Hematopoietic multipotent progenitor cell treated with erythropoietin and hydrocortisone succinate and interleukin-3 and kit ligand, for 17 days (in vitro differentiated cells): ENCODE measurements around the gene L3MBTL2.
A peak's percentile ranks its signal among the peaks of the same experiment; 100 is the strongest.

Experiments
- DNase-seq: peaks from one replicate; pipeline ENCODE4 v3.0.0-alpha.2; 2015; ENCODE audit warnings: low spot score

Gene L3MBTL2

DNA sequence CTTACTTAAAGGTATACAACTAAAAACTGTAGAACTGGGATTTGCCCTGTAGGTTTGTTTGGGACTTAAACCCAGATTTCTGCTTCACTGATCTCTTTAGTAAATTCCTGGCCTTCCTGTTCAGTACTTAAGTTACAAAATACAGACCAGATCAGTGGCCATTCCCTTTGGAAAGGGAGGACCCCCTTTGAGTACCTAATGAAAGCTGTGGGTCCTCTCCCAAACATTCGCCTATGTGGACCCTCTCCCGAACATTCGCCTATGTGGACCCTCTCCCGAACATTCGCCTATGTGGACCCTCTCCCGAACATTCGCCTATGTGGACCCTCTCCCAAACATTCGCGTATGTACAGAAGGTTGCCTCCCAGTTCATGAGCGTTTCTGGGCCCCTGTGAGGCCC lies 10.3 kb downstream of the L3MBTL2 start:
- no peak for DNase-seq

DNA sequence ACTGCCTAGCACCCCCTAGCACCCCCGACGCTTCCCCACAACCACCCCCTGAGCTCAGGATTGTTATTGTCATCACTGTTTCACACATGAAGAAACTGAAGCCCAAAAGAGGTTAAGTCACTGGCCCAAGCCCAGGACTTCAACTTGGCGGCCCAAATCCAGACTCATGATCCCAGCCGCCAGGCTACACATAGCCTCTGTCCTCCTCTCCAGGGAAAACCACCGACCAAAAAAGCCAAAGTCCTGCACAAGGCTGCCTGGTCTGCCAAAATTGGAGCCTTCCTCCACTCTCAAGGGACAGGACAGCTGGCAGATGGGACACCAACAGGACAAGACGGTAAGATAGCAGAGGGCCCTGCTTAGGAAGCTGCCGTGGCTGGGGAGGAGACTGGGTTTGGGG lies 10.8 kb downstream of the L3MBTL2 start:
- DNase-seq = no peak

DNA sequence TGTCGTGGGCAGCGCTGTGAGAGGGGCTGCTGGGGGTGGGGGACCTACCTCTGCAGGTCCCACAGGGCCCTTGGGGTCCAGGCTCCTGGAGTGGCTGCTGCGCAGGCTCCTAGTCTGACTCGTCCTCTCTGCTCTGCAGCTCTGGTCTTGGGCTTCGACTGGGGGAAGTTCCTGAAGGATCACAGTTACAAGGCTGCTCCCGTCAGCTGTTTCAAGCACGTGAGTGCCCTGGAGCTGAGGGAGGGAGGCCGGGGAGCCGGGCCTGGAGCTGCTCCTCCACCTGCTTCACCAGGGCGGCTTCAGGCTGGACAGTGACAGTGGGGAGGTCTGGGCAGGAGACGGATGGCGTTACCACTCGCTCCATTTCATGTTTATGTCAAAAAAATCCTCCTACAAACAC lies 11.9 kb downstream of the L3MBTL2 start:
- no peak for DNase-seq

DNA sequence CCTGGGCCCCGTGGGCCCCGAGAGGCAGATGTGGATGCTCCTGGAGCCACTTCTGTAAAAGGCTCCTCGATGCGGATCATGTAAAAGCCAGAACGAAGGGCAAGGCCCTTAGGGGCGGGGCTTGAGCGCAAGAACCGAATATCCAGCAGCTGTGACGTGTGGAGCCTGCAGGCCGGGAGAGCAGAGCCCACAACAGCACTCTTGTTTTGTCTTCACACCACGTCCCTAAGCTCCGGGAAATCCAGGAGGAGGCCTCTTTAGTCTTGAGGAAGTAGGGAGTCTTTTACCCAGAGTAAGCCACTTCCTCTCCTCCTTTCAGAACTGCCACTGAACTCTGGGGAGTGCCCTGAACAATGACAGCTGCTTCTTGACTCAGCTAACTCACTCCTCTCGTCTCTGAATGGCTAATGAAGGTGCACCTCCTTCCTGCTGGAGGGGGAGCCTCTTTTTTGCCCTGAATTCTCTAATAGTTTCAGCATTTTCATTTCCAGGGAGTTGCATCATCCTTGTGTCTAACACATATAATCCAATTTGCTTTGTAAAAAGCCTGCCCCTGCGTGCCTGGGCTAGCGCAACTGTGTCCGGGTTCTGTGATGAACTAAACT lies 12.5 kb downstream of the L3MBTL2 start:
- DNase-seq = no peak

DNA sequence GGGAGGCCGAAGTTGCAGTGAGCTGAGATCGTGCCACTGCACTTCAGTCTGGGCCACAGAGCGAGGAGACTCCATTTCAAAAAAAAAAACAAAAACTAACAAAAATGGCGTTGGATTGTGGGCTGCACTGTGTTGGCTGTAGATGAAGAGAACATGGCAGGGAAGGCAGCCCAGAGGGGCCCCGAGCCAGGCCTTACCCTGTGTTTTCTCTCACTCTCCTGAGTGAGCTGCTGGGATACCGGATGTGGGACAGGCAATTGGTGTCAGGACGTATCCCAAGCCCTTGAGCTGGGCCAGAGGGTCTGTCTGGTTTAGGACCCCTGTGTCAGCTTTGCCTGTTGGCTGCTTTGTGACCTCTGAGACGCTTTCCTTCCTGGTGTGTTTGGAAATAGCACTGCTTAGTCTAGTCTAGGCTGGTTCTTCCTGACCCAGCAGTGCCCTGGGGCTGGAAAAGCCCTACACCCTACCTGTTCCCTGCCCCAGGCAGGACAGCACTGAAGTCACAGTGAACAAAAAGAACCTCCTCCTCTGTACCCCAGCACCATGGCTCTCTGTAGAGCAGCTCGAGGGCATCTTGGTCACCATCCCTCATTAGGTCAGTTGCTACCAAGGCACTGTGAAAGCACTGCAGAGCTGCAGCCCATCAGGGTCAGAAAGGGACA lies 17.9 kb downstream of the L3MBTL2 start:
- DNase-seq = no peak

DNA sequence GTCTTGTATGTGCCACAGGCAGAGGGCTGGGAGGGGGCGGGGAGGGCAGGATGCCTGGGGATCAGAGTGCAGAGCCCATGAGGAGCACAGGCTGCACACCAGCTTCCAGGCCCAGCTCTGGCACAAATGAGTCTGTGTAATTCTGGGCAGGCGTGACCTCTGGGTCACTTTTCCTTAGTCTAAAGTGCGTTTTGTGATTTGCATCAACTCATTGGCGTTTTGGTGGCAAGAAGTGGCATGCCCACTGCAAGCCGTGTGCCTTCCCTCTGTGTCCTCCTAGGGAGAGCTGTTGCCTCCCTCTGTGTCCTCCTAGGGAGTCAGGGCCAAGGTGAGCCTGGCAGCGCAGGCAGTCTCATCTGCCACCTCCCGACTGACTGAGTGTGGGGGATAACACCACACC lies 18.4 kb downstream of the L3MBTL2 start:
- DNase-seq = no peak

DNA sequence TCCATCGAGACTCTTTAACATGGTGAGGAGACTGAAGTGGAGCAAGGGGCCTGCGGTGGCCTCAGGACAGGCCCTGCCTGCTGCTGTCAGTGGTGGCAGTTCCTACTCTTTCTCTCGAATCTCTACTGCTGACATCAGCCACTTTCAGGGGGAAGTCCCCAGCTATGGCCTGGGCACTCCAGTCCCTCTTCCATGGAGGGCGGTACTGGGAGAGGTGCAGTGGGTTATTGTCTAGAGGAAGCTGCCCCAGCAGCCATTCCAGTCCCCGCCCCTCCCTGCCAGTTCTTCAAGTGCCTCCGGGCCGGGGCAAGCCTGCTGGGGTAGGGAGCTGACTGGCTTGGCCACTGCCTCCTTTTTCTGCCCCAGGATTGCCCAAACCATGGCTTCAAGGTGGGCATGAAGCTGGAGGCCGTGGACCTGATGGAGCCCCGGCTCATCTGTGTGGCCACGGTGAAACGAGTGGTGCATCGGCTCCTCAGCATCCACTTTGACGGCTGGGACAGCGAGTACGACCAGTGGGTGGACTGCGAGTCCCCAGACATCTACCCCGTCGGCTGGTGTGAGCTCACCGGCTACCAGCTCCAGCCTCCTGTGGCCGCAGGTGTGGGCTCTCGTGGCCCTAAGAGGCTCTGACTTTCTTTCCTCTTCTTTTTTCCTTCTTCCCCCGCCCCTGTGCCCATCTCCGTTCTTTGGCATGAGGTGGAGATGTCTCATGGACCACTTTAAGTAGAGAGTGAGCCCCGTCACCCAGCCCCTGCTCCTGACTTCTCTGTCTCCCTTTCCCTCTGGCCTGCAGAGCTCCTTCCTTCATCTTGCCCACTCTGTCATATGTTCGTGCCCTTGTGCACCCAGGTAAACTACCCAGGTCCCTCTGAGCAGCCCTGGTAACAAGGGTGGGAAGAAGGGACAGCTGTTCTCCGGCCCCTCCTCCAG lies 21.9 kb downstream of the L3MBTL2 start:
- DNase-seq = no peak

DNA sequence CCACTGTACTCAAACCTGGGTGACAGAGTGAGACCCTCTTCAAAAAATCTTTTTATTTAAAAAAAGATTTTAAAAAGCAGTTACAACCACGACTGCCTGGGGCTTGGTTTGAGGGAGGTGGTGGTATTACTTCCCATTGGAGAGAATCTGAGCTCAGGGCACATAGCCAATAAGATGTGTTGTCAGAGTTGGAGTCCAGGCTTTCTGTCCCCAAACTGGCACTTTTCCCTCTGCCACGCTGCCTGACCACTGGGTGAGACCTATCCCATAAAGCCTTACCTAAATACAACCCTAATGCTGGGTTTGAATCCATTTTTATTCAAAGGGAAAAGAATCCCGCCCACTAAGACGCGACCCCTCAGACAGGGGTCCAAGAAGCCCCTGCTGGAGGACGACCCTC lies 24.1 kb downstream of the L3MBTL2 start:
- no peak for DNase-seq

DNA sequence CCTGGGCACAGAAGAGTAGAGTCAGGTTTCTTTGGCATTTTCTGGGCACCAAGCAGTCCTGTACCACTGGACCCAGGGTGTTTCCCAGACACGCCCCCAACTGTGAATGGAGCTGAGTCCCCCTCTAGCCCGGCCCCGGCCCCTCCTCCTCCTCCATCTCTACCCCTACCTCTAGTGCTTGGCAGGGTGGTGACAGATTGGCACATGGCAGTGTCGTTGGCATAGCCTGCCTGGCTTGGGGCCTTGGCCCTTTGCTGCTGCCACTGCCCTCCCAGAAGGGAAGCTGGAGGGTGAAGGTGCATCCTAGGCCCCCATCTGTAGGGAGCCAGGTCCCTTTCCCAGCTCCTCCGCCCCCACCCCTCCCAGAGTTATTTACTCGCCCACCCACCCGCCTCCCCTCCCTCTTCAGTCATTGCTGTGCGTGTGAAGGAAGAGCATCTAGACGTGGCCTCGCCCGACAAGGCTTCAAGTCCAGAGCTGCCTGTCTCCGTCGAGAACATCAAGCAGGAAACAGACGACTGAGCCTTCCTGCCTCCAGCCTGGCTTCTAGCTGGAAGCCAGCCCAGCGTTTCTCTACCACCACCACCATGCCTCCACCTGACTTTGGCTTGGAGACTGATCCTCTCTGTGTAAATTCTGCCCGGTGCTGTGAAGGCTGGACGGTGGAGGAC lies 24.8 kb downstream of the L3MBTL2 start:
- no peak for DNase-seq

DNA sequence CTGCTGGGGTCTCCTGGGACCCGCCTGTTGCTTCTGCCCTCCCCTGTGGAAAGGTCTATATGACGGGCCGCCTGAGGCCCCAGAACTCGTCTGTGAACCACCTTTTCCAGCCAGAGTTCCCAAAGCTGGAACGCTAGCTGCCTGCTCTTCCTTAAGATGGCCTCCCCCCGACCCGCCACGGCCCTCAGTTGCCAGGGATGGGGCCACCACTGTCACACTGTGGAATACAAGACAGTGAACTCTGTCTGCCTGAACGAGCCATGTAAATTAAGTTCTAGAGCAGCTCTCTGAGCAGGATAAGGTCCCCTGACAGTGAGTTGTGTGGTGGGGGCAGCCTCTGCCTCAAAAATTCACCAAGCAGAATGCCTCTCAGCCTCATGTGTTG lies 25.3 kb downstream of the L3MBTL2 start:
- DNase-seq = no peak

DNA sequence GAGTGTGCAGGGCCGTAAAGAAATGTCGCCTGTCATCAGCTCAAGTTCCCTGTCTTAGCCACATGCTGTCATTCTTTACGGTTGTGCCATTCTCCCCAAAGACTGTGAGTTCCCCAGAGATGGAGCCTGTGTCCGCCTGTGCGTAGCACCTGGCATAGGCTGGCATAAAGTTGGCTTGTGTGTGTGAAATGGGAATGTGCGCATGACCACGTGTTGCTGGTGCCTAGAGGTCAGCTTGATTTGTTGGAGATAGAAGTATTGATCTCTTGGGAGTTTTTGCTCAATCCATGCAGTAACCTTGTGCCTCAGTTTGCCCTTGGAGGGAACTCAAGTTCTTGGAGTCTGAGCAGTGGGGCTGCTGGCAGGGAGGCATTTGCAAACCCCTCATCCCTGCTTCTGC lies 26.3 kb downstream of the L3MBTL2 start:
- DNase-seq = no peak

DNA sequence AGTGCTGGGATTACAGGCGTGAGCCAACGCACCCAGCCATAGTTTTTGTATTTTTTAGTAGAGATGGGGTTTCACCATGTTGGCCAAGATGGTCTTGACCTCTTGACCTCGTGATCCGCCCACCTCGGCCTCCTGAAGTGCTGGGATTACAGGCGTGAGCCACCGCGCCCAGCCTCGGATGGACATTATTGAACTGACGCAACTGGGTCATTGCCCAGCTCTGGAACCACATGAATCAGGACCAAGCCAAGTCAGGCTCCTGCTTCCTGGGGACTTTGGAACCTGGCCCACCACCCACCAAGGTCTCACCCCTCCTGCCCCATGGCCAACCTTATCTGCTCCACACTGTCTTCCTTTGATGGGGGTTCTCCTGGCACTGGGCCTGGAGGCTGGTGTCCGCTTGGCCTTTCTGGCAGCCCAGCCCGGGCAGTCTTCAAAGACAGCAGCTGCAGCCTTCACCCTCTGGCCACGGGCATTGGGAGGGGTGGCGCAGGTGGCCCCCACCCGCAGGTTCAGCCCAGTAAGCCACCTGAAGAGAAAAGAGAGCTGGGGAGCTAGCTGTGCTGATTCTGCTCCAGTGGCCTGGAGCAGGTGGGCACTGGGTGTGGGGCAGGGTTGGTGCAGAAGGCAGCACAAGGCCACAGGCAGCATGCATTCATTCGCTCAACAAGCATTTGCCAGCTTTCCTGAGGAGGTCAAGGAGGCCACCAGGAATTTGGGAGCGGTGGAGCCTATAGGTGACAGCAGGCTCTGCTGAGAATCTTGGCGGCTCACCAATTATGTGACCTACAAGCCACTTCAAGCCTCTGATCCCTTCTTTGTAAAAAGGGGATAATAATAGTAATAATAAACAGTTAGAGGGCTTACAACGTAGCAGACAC lies 29.9 kb downstream of the L3MBTL2 start:
- no peak for DNase-seq

DNA sequence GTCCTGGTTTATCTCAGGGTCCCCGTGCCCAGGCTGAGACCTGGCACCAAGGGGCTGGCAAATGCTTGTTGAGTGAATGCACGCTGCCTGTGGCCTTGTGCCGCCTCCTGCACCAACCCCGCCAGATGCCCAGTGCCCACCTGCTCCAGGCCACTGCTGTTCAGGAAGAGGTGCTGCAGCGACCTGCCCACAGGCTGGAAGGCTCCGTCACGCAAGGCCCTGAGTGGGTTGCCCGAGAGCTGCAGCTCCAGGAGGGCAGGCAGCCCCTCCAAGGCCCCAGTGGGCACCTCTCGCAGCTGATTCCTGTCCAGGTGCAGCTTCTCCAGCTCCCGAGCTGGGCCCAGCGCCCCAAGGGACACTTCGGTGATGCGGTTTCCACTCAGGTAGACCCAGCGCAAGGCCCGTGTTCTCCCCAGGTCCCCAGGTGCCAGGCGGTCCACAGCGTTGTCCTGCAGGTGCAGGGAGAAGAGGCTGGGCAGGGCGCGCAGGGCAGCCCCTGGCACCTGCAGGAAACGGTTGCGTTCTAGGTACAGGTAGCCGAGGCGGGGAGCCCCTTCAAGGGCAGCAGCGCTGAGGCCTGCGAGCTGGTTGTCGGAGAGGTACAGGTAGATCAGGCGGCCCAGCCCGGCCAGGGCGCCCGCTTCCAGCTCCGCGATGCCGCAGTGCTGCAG lies 32.1 kb downstream of the L3MBTL2 start:
- no peak for DNase-seq

DNA sequence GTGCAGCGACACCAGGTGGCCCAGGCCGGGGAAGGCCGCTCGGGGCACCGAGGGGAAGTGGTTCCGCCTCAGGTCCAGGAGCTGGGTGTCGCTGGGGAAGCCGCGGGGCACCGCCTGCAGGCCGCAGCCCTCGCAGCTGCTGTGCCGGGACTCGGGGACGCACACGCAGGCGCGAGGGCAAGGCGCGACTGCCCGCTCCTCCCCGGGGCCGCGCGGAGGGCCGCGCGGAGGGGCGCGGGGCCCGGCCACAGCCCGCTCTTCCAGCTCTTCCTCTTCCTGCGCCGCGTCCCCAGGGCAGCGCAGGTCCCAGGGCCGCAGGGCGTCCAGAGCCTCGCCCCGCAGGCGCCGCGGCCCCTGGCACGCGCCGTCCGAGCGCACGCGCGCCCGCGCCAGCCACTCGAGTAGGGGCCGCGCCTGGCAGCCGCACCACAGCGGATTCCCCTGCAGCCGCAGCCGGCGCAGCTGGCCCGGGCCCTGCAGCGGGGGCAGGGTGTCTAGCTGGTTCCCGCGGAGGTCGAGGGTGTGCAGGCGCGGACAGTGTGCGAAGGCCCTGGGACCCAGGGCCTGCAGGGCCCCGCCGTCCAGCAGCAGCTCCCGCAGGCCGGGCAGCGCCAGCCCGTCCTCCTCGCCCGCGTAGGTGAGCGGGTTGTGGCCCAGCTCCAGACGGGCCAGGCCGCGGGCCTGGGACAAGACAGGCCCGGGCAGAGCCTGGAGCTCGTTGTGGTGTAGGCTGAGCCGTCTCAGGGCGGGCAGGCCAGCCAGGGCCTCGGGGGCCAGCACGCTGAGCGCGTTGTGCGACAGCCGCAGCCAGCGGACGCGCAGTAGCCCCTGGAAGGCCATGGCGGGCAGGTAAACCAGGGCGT lies 32.8 kb downstream of the L3MBTL2 start:
- DNase-seq = peak; percentile 17

DNA sequence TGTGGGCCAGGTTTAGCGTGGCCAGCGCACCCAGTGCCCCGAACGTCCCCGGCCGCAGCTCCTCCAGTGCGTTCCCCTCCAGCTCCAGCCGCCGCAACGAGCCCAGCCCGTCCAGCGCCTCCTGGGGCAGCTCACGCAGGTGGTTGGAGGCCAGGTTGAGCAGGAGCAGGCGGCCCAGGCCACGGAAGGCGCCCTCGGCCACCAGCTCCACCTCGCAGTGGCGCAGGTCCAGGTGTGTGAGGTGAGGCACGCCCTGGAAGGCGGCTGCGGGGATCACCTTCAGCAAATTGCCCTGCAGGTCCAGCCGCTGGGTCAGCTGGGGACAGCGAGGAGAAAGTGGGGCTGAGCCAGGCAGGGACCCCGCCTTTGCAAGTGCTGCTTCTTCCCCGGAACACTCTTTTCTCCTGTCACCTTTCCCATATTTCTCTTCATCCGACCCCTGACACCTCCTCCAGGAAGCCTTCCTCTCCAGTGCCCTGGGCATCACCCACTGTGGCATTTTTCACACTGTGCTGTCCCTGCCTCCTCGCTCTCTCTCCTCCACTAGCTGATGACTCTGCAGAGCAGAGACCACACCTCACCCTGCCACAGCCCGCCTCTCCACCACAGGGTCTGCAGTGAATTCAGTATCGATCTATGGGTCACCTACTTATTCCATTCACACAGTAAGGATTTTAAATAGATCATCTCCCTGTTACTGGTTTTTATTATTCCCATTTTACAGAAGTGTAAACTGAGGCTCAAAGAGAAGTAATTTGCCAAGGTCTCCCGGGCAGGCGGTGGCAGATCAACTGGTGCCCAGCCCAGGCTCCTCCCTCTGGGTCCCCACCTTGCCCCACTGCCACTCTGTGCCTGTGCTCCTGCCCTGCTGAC lies 33.7 kb downstream of the L3MBTL2 start:
- no peak for DNase-seq

DNA sequence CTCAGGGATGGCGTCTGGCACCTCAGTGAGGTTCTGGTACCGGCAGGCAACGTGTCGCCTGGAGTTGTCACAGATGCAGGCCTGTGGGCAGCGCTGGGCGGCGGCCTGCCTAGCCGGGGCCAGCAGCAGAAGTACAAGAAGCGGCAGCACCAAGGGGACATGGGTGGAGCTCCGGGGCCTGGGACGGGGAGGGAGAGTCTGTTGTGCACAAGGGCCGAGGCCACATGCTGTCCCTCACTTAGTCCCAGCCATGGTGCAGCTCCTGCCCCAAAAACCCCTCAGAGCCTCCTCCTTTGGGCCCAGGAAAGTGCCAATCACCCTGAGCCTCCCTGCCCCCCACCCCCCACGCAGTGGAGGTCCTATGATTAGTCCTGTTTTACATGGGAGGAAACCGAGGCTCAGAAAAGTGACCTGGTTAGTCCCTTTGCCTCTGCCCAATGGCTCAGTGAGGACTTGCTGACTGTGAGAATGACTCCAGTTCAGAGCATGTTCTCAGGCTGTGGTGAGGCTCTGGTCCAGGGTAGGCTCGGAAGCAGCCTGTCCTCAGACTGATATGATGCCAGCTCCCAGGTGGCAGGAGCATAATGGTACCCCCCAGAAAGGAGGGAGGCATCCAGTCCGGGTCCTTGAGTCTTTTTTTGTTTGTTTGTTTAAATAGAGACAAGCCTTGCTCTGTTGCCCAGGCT lies 34.5 kb downstream of the L3MBTL2 start:
- no peak for DNase-seq

DNA sequence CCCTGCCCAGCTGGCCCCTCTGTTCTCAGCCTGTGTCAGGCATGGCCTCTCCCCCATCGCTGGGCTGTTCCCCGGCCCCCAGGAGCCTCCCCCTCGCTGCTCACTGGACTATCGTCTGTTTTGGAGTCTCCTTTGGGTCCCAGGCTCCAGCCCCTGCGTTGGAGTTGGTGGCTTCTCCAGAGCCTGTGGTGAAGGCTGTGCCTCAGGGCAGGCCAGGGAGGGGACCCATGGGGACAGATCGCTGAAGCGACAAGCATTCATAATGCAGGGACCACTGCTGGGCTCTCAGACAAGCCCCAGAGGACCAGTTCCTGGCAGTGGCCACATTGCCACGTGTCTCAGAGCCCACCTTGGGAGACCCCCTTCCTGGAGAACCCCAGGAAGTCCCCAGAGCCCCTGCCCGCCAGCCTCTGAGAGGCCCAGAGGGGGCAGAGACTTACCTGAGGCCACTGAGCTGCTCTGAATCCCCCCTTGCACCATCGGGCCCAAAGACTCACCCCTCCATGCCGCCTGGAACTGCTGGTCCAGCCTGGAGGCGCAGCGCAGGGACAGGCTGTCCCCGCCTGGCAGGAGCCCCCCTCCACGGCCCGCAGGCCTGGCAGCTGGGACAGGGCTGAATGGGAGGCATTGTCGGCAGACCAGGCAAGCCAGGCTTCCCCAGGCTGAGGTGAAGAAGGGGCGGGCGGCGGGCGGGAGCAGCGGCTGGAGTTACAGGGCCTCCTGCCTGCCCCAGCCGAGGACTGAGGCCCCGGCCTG lies 35.4 kb downstream of the L3MBTL2 start, which contains the start of gene CHADL:
Gene CHADL (minus strand): TSS at position 555 of the 756 bp plus-strand sequence. CDS start 50 bp downstream, at position 505.
- no peak for DNase-seq
